GM21367 (cell line): Measurements from ENCODE around the gene GSK3B.
A peak's percentile ranks its signal among the peaks of the same experiment; 100 is the strongest.

Source experiments
- ATAC-seq: cut with Tn5 transposase; IDR thresholded peaks from one replicate; pipeline ENCODE4 v1.9.1; 2021; ENCODE audit not compliant: unreplicated experiment

Gene GSK3B

DNA sequence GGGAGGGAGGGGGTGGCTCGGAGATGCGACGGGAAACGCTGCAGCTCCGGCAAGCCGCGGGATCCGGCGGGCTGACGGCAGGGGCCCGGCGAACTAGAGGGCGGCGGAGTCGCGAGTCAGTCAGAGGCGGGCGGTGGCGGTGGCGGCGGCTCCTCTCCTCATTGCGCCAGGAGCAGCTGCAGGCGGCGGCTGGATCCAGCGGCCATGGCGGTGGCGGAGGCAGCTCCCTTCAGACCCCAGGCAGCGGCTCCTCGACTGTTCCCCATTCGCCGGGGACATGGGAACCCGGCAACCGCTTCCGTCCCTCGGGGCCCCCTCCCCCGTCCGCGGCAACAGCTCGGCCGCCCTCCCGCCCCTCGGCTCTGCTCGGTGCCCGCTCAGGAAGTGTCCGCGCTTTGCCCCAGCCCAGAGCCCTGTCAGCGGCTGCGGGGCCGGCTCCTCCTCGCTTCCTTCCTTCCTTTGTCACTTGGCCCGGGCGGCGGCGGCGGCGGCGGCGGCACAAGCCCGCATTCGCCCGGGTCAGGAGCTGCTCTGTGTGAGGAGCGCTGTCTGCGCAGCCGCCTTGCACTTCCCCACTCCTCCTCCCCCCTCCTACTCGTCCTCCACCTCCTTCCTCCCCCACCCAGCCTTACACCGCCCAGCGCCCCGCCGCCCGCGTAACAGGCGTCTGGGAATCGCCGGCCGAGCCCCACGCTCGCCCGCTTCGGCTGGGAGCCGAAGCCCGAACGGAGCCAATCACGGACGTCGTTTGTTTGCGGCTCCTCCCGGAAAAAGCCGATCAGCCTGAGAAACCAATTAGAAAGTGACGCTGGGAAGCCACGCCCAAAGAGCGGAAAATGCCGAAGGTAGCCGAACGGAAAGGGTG lies at the start of gene GSK3B:
GSK3B (minus strand) TSS at position 537 of the 865 bp plus-strand sequence. CDS start 1,013 bp downstream, outside the sequence.
- peak; percentile 0 for ATAC-seq

DNA sequence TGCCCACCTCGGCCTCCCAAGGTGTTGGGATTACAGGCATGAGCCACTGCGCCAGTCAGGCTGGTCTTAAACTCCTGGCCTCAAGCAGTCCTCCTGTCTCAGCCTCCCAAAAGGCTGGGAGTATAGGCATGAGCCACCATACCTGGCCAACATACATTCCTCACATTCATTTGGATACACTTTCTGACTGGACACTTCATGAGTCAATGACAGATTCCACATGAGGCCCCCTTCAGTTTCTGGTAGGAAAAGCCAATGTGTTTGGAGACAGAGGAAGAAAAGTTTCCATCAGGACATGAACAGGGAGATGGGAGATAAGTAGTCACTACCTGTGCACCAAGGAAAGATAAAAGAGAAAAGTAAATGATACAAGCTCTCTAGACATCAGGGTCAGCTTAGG lies 49.4 kb upstream of the GSK3B start:
- ATAC-seq, result no peak

DNA sequence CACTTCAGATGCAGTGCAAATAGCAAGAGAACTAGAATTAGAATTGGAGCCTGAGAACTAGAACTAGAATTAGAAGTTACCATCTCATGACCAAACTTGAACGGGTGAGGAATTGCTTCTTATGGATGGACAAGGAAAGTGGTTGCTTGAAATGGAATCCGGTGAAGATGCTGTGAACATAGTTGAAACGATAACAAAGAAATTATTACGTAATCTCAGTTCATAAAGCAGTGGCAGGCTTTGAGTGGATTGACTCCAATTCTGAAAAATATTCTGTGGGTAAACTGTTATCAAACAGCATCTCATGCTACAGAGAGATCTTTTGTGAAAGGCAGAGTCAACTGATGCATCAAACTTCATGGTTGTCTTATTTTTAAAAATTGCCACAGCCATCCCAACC lies 48.0 kb upstream of the GSK3B start:
- no peak for ATAC-seq

DNA sequence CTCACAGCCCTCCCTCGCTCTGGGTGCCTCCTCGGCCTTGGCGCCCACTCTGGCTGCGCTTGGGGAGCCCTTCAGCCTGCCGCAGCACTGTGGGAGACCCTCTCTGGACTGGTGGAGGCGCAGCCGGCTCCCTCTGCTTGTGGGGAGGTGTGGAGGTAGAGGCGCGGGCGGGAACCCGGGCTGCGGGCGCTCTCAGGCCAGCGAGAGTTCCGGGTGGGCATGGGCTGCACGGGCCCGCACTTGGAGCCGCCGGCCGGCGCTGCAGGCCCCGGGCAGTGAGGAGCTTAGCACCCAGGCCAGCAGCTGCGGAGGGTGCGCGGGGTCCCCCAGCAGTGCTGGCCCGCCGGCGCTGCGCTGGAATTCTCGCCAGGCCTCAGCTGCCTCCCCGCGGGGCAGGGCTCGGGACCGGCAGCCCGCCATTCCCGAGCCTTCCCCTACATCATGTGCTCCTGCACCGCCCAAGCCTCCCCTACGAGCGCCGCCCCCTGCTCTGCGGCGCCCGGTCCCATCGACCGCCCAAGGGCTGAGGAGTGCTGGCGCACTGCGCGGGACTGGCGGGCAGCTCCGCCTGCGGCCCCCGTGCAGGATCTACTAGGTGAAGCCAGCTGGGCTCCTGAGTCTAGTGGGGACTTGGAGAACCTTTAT lies 46.0 kb upstream of the GSK3B start:
- no peak for ATAC-seq

DNA sequence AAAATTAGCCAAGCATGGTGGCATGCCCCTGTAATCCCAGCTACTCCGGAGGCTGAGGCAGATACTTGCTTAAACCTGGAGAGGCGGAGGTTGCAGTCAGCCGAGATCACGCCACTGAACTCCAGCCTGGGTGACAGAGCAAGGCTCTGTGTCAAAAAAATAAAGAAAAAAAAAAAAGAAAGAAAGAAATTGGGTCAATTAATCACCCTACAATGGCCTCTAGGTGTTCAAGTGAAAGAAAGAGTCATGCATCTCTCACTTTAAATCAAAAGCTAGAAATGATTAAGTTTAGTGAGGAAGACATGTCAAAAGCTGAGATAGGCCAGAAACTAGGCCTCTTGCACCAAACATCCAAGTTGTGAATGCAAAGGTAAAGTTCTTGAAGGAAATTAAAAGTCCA lies 44.9 kb upstream of the GSK3B start:
- ATAC-seq, result no peak

DNA sequence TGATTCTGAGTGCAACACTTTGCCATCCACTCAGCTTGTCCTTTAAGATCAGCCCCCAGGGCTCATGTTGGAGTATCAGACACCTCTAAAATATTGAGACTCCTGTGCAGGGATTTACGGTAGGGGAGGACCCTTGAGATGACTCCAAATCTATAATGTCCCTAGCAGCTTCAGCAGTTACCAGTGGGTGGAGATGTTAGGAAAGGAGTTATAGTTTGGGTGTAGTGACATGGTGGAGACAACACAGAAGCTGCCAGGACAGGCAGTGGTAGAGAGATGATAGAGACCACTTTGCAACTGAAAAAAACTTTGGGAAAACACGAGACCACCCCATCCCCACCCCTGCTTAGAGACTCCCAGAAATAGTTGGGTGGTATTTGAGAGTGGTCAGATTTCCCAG lies 43.3 kb upstream of the GSK3B start:
- ATAC-seq, result no peak

DNA sequence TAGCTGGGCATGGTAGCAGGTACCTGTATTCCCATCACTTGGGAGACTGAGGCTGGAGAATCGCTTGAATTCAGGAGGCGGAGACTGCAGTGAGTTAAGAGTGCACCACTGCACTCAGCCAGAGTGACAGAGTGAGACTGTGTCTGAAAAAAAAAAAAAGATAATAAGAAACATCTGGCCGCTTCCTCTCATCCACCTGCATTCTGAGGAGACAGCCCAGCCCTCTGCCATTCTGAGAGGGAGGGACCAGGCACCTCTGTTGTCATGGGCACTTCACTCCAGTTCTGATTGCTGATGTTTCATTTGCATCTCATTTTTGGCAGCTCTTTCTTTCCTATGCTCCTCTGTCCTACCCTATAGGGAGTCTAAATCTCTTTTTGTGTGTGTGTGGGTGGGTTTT lies 36.4 kb upstream of the GSK3B start:
- no peak for ATAC-seq

DNA sequence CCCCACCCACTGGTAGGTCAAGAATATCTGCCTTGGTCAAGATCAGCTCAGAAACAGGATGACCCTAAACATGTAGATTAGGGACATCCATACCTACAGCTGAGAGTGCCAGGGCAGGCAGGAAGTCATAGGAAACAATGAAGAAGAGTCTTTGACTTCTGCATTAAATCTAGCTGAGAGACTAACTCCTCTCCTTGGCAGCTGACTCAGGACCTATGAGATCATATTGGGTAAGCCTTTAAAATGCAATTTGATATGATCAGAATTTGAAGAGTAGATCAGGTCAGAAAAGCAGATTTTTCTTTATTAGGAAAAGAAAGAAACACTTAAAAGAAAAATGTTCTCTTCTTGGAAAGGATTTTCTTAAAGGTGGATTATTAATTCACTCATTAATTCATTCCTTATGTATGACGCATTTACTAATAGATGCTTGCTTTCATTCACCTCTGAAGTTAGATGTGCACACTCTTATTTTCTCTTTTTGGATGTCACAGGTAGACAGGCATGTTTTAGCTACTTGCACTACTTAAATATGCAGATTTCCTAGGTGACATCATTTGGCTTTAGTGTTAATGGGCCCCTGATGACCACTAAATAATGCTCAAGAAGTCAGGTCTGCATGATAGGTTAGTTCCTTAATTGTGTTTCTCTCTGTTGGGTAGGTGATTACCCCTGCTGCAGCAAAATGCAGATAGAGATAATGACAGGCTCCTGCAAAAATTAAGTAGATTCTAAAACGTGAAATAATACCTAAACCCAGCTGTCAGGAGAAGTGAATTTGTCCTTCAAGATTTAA lies 35.7 kb upstream of the GSK3B start:
- ATAC-seq, result no peak

DNA sequence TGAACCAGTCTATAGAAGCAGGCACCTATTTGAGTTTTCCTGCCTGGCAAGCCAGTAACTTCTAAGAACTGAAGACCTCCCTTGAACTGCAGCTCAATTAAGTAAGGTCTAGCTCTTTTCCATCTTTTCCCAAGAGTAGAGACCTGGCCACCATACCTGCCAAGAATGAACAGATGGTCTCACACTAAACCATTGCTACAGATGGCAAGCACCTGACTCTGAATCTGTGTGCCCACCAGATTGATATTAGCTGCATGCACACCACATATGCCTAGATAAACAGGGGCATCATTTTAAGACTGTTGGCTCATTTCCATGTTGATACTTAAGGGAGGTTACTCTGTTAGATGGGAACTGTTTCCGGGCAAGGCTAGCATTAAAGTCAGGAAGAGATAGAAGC lies 34.8 kb upstream of the GSK3B start:
- ATAC-seq, result no peak

DNA sequence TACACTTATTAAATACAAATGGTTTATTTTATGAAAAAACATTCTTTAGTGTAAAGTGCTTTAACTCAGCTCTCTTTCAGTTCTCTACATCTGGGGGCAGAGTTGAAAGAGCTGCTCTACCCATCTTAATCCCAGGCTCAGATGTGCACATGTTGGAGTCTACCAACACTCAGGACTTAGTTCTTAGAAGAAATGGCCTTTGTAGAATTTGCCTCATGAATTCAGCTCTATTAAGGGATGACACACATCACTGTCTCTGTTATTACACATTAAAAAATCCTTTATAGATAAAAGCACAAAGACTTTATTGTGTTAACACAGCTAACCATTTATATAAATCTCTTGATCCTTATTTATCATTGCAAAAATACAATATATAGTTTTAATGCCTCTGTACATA lies 31.7 kb upstream of the GSK3B start:
- no peak for ATAC-seq

DNA sequence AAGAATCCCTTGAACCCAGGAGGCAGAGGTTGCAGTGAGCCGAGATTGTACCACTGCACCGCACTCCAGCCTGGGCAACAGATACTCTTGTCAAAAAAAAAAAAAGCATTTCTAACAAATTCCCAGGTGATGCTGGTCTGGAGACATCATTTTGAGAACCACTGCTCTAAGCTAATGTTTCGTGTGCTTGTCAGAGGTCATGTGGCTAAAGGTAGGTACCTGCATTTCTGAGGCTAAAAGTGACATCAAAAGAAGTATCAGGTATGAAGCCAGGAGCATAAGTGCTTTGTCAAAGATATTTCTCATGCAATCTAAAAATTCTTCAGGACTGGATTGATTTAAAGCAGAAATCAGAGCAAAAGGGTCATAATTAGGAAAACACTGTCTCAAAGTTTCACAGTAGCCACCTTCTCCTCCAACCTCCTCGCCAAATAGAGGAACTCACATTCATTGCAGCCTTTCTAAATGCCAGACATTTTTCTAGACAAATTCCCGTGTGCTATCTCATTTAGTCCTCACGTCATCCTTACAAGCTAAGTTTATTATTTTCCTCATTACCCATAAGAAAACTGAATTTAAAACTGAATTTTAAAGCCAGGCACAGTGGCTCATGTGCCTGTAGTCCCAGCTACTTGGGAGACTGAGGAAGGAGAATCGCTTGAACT lies 25.7 kb upstream of the GSK3B start:
- ATAC-seq, result no peak

DNA sequence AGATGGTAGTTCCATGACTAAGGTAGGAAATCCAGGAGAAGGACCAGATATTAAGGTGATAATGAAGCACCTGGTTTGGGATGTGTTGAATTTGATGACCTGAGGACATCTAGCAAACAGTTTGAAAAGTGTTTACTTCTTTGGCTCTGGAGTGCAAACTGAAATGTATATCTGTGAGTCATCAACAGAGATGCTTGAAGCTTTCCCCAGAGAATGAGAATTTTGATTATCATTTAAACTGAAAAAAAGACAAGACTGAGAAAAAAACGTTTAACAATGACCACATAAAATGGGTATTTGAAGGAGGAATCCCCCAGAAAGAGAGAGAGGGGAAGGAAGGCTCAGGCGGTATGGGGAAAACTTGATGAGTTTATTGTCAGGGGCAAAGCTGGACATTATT lies 20.7 kb upstream of the GSK3B start:
- no peak for ATAC-seq

DNA sequence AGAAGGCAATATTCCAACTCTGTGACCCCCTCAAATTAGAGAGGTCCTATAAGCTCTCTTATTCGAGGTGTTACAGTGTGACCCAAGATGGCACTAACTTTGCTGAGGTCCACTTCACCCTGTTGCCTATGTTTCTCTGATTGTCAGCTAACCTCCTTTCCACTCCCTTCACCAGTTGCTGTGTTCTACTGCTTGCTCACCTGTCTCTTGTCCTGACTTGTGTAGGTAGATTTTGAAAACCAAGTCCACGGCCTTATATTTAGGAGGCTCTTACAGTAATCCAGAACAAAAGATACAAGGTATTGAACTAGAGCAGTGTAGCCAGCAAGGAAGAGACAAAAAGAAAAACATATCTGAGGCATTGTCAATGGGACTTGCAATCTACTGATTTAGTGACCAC lies 20.1 kb upstream of the GSK3B start:
- no peak for ATAC-seq

DNA sequence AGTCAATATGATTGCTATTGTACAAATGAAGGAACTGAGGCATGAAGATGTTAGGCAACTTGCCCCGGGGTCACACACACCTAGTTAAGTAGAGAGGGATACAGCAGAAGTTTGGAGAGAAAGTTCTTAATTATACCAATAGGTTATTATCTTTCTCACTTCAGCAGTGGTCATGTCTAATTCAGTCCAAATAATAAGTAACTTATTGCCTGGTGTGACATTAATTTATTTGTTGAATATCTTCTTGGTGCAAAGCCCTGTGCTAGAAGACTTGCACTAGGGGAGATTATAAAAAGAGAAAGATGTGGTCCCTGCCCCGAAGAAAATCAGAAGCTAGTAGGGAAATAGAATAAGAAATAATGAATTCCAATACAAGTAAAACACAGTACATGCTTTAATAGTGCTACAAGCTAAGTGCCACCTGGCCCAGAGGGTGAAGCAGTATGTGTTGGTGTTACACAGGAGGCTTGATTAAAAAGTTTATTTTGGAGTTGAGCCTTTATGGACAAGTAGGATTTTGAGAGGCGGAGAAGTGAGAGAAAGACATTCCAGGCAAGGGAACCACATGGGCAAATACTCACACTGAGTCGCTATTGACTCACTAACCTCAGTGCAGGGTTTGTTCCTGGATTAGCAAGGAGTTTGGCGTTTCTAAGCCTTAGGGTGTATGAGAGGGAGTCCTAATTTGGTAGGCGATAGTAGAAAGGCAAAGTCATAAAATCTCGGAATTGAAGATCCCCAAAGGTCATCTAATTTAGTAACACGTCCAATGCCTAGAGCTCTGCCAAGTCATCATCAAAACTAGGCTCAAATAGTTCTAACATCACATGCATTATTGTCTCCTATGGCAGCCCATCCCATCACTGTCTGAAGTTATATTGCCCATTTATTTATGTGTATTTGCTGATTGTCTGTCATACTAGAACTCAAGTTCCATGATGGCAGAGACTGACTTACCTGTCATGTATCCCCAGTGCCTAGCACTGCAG lies 19.2 kb upstream of the GSK3B start:
- ATAC-seq, result no peak

DNA sequence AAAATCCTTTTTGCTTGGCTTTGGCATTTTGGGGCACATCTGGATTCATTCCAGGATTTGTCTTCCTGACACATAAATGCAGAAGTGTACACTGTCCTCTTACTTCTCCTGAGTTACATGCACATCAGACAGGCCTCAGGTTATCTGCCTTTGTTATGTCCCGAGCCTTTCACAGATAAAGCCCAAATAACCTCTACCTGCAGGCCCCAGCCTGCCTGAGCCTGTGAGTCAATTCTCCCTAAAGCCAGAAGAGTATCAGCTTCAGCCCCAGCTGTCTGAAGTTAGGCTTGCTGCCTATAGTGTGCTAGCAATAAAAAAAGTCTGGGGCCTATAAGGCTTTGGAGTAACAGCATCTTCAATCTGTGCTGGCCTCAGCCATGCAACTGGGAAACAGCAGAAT lies 17.7 kb upstream of the GSK3B start:
- ATAC-seq, result no peak

DNA sequence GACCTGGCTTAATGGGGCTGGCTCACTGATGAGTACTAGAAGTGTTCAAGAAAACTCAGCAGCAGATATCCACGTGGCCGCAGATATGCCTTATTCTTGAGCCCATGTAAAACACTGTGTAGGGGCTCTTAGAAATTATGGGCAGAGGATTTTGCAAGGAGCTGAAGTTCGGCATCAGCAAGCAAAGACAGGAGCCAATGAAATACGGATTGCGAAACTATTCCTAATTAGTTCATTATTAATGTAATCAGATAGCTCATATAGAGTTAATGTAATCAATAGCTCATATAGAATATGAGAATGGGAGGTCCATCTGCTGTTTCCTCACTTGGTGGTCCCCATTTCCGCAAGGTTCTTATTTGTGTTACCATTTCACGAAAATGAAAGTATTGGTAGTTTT lies 9.0 kb upstream of the GSK3B start:
- no peak for ATAC-seq

DNA sequence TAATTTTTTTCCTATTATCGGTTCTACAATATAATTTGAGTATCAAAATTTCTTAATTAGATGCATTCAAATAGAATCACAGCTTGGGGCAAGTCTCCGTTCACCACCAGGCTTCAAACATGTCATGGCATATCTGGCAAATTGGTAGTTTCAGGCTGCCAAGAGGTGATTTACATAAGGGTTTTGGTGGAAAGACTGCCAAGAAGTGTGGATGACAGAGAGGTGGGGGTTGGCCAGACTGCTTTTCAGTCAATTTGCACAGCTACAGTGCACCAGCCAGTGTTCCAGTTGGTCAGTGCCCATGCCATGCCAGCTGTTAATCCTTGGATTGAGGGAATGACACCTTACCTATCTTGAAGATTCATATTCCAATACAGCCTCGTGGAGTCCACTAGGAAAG lies 8.4 kb upstream of the GSK3B start:
- ATAC-seq, result no peak

DNA sequence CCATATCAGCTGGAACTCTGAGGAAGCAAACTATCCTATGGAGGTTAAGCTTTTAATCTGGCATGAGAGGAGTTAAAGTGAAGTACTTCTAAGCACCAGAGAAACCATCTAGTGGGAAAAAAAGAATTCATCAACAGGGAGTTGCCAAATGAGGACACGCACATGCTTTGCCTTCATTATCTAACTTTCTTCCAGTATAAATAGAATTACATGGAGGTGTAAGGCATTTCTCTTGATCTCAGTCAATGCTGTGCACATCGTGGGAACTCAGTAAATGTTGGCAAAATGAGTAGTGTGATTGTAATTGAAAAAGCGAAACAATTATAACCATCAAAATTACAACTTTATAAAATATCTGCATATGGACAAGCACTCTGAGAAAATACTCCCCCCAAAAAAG lies 8.0 kb upstream of the GSK3B start:
- no peak for ATAC-seq

DNA sequence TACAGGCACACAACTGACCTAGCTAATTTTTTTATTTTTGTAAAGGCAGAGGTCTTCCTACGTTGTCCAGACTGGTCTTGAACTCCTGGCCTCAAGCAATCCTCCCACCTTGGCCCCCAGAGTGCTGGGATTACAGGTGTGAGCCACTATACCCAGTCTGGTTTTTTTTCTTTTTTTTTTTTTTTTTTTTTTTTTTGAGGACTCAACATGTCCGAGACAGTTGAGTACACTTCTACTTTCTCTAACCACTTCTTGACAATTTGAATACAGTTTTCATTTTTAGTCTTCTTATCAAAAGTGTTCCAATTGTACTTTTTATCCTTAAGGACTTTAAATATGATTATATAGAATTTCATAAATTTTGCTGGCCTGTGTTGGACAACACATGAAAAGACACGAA lies 7.4 kb upstream of the GSK3B start:
- no peak for ATAC-seq

DNA sequence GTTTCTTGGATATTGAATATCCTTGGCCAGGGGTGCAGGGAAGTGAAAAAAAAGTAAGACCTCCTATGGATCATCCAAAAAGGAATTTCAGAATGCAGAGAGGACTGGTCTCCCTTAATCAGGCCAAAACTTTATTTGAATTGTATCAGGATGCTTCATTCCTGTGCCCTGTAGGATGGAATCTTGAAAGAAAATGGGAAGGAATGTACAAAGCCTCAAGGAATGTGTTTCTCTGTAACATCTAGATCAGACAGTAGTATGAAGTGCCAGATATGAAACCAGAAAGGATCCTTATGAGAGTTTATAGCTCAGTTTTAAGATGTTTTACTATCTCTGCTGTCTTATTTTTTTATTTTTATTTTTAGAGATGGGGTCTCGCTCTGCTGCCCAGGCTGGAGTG lies 6.5 kb upstream of the GSK3B start:
- no peak for ATAC-seq
